ENCODE results near the gene FGFBP2.
A peak's percentile ranks its signal among the peaks of the same experiment; 100 is the strongest.

The FGFBP2 gene

GRCh38 chr4:15968551-15969300 is 5.8 kb upstream of the FGFBP2 start:
- no peak for DNase-seq (ENCODE audit: low read depth in 2 of 2)

GRCh38 chr4:15965325-15965724 is 2.4 kb upstream of the FGFBP2 start:
- DNase-seq (ENCODE audit: low read depth in 2 of 2) = no peak

GRCh38 chr4:15964159-15964558 is 1.2 kb upstream of the FGFBP2 start:
- DNase-seq (ENCODE audit: low read depth in 2 of 2) = no peak

- peak; percentile 40 to 48 for DNase-seq (ENCODE audit: low read depth in 2 of 2)
These were observed 601 bp upstream of the FGFBP2 start for GRCh38 chr4:15963576-15963975.

- no peak for DNase-seq (ENCODE audit: low read depth in 2 of 2)
These were observed 1.0 kb downstream of the FGFBP2 start for GRCh38 chr4:15961781-15962510.

- DNase-seq (ENCODE audit: low read depth in 2 of 2) = peak in 1 of 2 donors; percentile 11
These were observed 4.4 kb downstream of the FGFBP2 start for GRCh38 chr4:15958562-15958961.

- peak; percentile 66 to 80 for DNase-seq (ENCODE audit: low read depth in 2 of 2)
These were observed 6.7 kb downstream of the FGFBP2 start for GRCh38 chr4:15956179-15956850.

GRCh38 chr4:15955670-15956069 is 7.3 kb downstream of the FGFBP2 start:
- DNase-seq (ENCODE audit: low read depth in 2 of 2) = no peak

- no peak for DNase-seq (ENCODE audit: low read depth in 2 of 2)
These were observed 9.3 kb downstream of the FGFBP2 start for GRCh38 chr4:15953625-15954024.

- DNase-seq (ENCODE audit: low read depth in 2 of 2) = no peak
These were observed 11.2 kb downstream of the FGFBP2 start for GRCh38 chr4:15951781-15952180.

GRCh38 chr4:15948826-15949225 is 14.1 kb downstream of the FGFBP2 start:
- DNase-seq (ENCODE audit: low read depth in 2 of 2) = no peak

GRCh38 chr4:15947684-15948083 is 15.3 kb downstream of the FGFBP2 start:
- no peak for DNase-seq (ENCODE audit: low read depth in 2 of 2)

GRCh38 chr4:15945516-15945915 is 17.5 kb downstream of the FGFBP2 start:
- DNase-seq (ENCODE audit: low read depth in 2 of 2) = no peak

GRCh38 chr4:15944895-15945294 is 18.1 kb downstream of the FGFBP2 start:
- DNase-seq (ENCODE audit: low read depth in 2 of 2) = no peak

- DNase-seq (ENCODE audit: low read depth in 2 of 2) = no peak
These were observed 20.7 kb downstream of the FGFBP2 start for GRCh38 chr4:15942283-15942682.

- DNase-seq (ENCODE audit: low read depth in 2 of 2) = no peak
These were observed 24.3 kb downstream of the FGFBP2 start, which contains the start of gene FGFBP1 for GRCh38 chr4:15938640-15939039. Gene FGFBP1 (minus strand): TSS chr4:15938740. CDS start chr4:15936632, 2,108 bp downstream.

- no peak for DNase-seq (ENCODE audit: low read depth in 2 of 2)
These were observed 24.8 kb downstream of the FGFBP2 start for GRCh38 chr4:15938182-15938581.

GRCh38 chr4:15936495-15936894 is 26.5 kb downstream of the FGFBP2 start:
- DNase-seq (ENCODE audit: low read depth in 2 of 2) = no peak

- DNase-seq (ENCODE audit: low read depth in 2 of 2) = no peak
These were observed 27.2 kb downstream of the FGFBP2 start for GRCh38 chr4:15935504-15936402.

- no peak for DNase-seq (ENCODE audit: low read depth in 2 of 2)
These were observed 28.7 kb downstream of the FGFBP2 start for GRCh38 chr4:15934259-15934658.

- DNase-seq (ENCODE audit: low read depth in 2 of 2) = no peak
These were observed 31.3 kb downstream of the FGFBP2 start for GRCh38 chr4:15931451-15932210.

Data from stimulated activated CD4-positive, alpha-beta T cell treated with anti-CD3 and anti-CD28 coated beads, Interleukin-15, amount 100 ng/mL, for 48 hours (primary cell).